DOHH2 (cell line): Measurements from ENCODE around the gene SPON1.

Experiments used
- H3F3A ChIP-seq: fragments of 200-600 bp; sonication (generic), shearing (Covaris generic); 2 replicates; pipeline ENCODE4 v1.6.0; 2016; ENCODE audit warnings: antibody characterized with exemption, mild to moderate bottlenecking; ENCODE audit not compliant: control insufficient read depth, insufficient read depth
- H3K27ac ChIP-seq: fragments of 200-600 bp; sonication (generic); 2 replicates; pipeline ENCODE4 v1.5.1; 2014; ENCODE audit warnings: low read depth, mild to moderate bottlenecking, low read length, moderate library complexity
- H3K27me3 ChIP-seq: fragments of 200-600 bp; sonication (generic); 2 replicates; pipeline ENCODE4 v1.6.1; 2014; ENCODE audit warnings: mild to moderate bottlenecking, low read length, mixed read lengths; ENCODE audit not compliant: control insufficient read depth
- H3K36me3 ChIP-seq: fragments of 200-600 bp; sonication (generic); 2 replicates; pipeline ENCODE4 v1.6.1; 2014; ENCODE audit warnings: mild to moderate bottlenecking, low read length, moderate library complexity, mixed read lengths; ENCODE audit not compliant: control insufficient read depth
- H3K4me1 ChIP-seq: fragments of 200-600 bp; sonication (generic); 2 replicates; pipeline ENCODE4 v1.6.1; 2014; ENCODE audit warnings: mild to moderate bottlenecking, low read length, mixed read lengths; ENCODE audit not compliant: control insufficient read depth
- H3K4me2 ChIP-seq: fragments of 200-600 bp; sonication (generic); 2 replicates; pipeline ENCODE4 v1.6.0; 2014; ENCODE audit warnings: mild to moderate bottlenecking, low read length, moderate library complexity
- H3K4me3 ChIP-seq: fragments of 200-600 bp; sonication (generic); 2 replicates; pipeline ENCODE4 v1.5.1; 2014; ENCODE audit warnings: mild to moderate bottlenecking, low read length, mixed read lengths
- H3K79me2 ChIP-seq: fragments of 200-600 bp; sonication (generic); 2 replicates; pipeline ENCODE4 v1.6.1; 2014; ENCODE audit warnings: mild to moderate bottlenecking, low read length, mixed read lengths; ENCODE audit not compliant: control insufficient read depth
- H3K9me2 ChIP-seq: fragments of 200-600 bp; sonication (generic); replicated peaks from 2 replicates; pipeline ENCODE4 v1.6.1; 2014; ENCODE audit warnings: mild to moderate bottlenecking, low read length, mixed read lengths; ENCODE audit not compliant: control insufficient read depth
- H3K9me3 ChIP-seq: fragments of 200-600 bp; sonication (generic); 2 replicates; pipeline ENCODE4 v1.6.1; 2014; ENCODE audit warnings: antibody characterized with exemption, low read length, mixed read lengths; ENCODE audit not compliant: control insufficient read depth, insufficient read depth
- H4K20me1 ChIP-seq: fragments of 200-600 bp; sonication (generic); 2 replicates; pipeline ENCODE4 v1.6.0; 2014; ENCODE audit warnings: low read depth, mild to moderate bottlenecking, antibody characterized with exemption, low read length, moderate library complexity; ENCODE audit not compliant: control insufficient read depth, insufficient read depth
- CTCF ChIP-seq: fragments of 200-600 bp; sonication (generic); IDR thresholded peaks from one replicate; pipeline ENCODE4 v1.5.1; 2014; ENCODE audit warnings: antibody characterized with exemption, mild to moderate bottlenecking, low read depth, low read length; ENCODE audit not compliant: poor library complexity, severe bottlenecking
- EZH2phosphoT487 ChIP-seq: fragments of 200-600 bp; sonication (generic); IDR thresholded peaks from 2 replicates; pipeline ENCODE4 v1.6.1; 2017; ENCODE audit warnings: borderline replicate concordance, mild to moderate bottlenecking, antibody characterized with exemption, low read length, moderate library complexity, mixed read lengths

SPON1 gene

GRCh38 chr11:14224395-14224794 lies 261.9 kb downstream of the SPON1 start:
- Histone ChIP-seq H3K4me1 (no peaks in the 10 kb centered on the region), H3K9me2 (0 out of 2 replicates have a peak, but pooled peaks cover 2% of the 10 kb centered on the region), H3F3A (no peaks in the 10 kb centered on the region), H3K27me3 (peaks cover 8% of the 10 kb centered on the region), H4K20me1 (no peaks in the 10 kb centered on the region), H3K4me2 (no peak overlapping the region), H3K27ac (no peak overlapping the region), H3K79me2 (no peaks in the 10 kb centered on the region), H3K36me3 (no peaks in the 10 kb centered on the region), H3K9me3 (no peaks in the 10 kb centered on the region), H3K4me3 (no peak overlapping the region)
- TF ChIP-seq EZH2phosphoT487, result no peak
- no peak for TF ChIP-seq CTCF

- Histone ChIP-seq H3K79me2 (no peaks in the 10 kb centered on the region), H3K27ac (no peak overlapping the region), H3K9me2 (no peaks in the 10 kb centered on the region), H3K4me3 (no peak overlapping the region), H3K4me2 (no peak overlapping the region), H3K4me1 (no peaks in the 10 kb centered on the region), H3K9me3 (no peaks in the 10 kb centered on the region), H3F3A (no peaks in the 10 kb centered on the region), H4K20me1 (no peaks in the 10 kb centered on the region), H3K27me3 (peaks cover 7% of the 10 kb centered on the region), H3K36me3 (no peaks in the 10 kb centered on the region)
- TF ChIP-seq CTCF (no peak), EZH2phosphoT487 (no peak)
These were observed 263.1 kb downstream of the SPON1 start for GRCh38 chr11:14225666-14226065.

GRCh38 chr11:14228356-14228755 lies 265.8 kb downstream of the SPON1 start:
- no peak overlapping the region for H3K4me3 ChIP-seq
- TF ChIP-seq CTCF, result no peak
- TF ChIP-seq EZH2phosphoT487, result no peak
- H3K4me2 ChIP-seq, result no peak overlapping the region
- H3K9me3 ChIP-seq, result no peaks in the 10 kb centered on the region
- H3K27ac ChIP-seq, result no peak overlapping the region
- H3K79me2 ChIP-seq, result no peaks in the 10 kb centered on the region
- H3F3A ChIP-seq, result no peaks in the 10 kb centered on the region
- H4K20me1 ChIP-seq, result no peaks in the 10 kb centered on the region
- H3K9me2 ChIP-seq, result no peaks in the 10 kb centered on the region
- no peaks in the 10 kb centered on the region for H3K4me1 ChIP-seq
- no peaks in the 10 kb centered on the region for H3K36me3 ChIP-seq
- H3K27me3 ChIP-seq, result peaks cover 4% of the 10 kb centered on the region

- H3K4me3 ChIP-seq, result no peak overlapping the region
- TF ChIP-seq CTCF (no peak), EZH2phosphoT487 (no peak)
- no peaks in the 10 kb centered on the region for H3K4me1 ChIP-seq
- H4K20me1 ChIP-seq, result no peaks in the 10 kb centered on the region
- H3K9me3 ChIP-seq, result no peaks in the 10 kb centered on the region
- H3K27me3 ChIP-seq, result no peaks in the 10 kb centered on the region; the same call in 1 of the 2 replicates
- no peak overlapping the region for H3K27ac ChIP-seq
- no peaks in the 10 kb centered on the region for H3K79me2 ChIP-seq
- no peak overlapping the region for H3K4me2 ChIP-seq
- H3K9me2 ChIP-seq, result no peaks in the 10 kb centered on the region
- no peaks in the 10 kb centered on the region for H3F3A ChIP-seq
- H3K36me3 ChIP-seq, result no peaks in the 10 kb centered on the region
These were observed 266.9 kb downstream of the SPON1 start for GRCh38 chr11:14229472-14229871.
